Measurements from ENCODE around the gene ANKRD50. TPM values are rescaled to one million over a fixed set of nuclear protein-coding genes. Genes with fewer than 3 reads are reported as not detected.

ANKRD50 gene
- total and polyA plus RNA-seq, 9 of the 15 experiments (the other 6 are each of a cell fraction or from before 2014, with no cell fraction given) = 2.0 to 8.0 (median 6.2) TPM

GRCh38 chr4:124712372-124713184 lies at the start of gene ANKRD50 (continued):
- TF ChIP-seq DACH1 (IDR thresholded peaks at IDR 0.05; ENCODE audit: partially characterized antibody) (no peak), BRD9 (IDR thresholded peaks at IDR 0.05; ENCODE audit: low read depth, partially characterized antibody) (no peak), ZNF143 (CRISPR knock-in tag; IDR thresholded peaks at IDR 0.05) (no peak), RFX5 (IDR thresholded peaks at IDR 0.05; ENCODE audit: low read depth, low read length) (no peak), ZNF318 (IDR thresholded peaks at IDR 0.05; ENCODE audit: borderline replicate concordance in 1 of 2, low read depth in 1 of 2) (no peak), NR2F6 (CRISPR knock-in tag; IDR thresholded peaks at IDR 0.05) (no peak), PREB (CRISPR knock-in tag; IDR thresholded peaks at IDR 0.05) (no peak), PATZ1 (CRISPR knock-in tag; IDR thresholded peaks at IDR 0.05; ENCODE audit: borderline replicate concordance) (no peak), SMARCE1 (IDR thresholded peaks at IDR 0.05) (no peak), CBX2 (IDR thresholded peaks at IDR 0.05; ENCODE audit: insufficient read depth, low read length, poor library complexity, severe bottlenecking) (no peak), TAF7 (tag; IDR thresholded peaks at IDR 0.05) (0 out of 2 replicates have a peak, but pooled peaks have one; percentile 31), ZBTB49 (CRISPR knock-in tag; IDR thresholded peaks at IDR 0.05; ENCODE audit: borderline replicate concordance) (no peak), ZZZ3 (IDR thresholded peaks at IDR 0.05) (no peak)
